Activated CD4-positive, alpha-beta T cell treated with anti-CD3 and anti-CD28 coated beads for 36 hours (primary cell): ENCODE measurements around the gene RNU6-7. TPM values are rescaled to one million over a fixed set of nuclear protein-coding genes. Genes with fewer than 3 reads are reported as not detected.

ENCODE experiments used
- ATAC-seq: fragments of 200-7000 bp; cut with Tn5 transposase; one replicate; pipeline ENCODE4 v1.10.0; 2021; ENCODE audit warnings: mild to moderate bottlenecking, moderate library complexity
- CTCF ChIA-PET: fragments of 350-600 bp; sonication (Branson Sonifier 250); formaldehyde crosslinking; loops from one replicate; lab custom pipeline; 2021; ENCODE audit warnings: antibody characterized with exemption; lab: Charles Lee
- POLR2A ChIA-PET: fragments of 350-600 bp; sonication (Branson Sonifier 250); formaldehyde crosslinking; loops from one replicate; lab custom pipeline; 2021; ENCODE audit warnings: antibody characterized with exemption, inconsistent platforms; lab: Charles Lee
- DNase-seq: peaks from one replicate; pipeline ENCODE4 v3.0.0-alpha.2; 2020
- H3K27ac Mint-ChIP-seq: one replicate; pipeline ENCODE4 v1.8.0; 2021; ENCODE audit warnings: mixed read lengths
- H3K27me3 Mint-ChIP-seq: one replicate; pipeline ENCODE4 v1.8.0; 2021; ENCODE audit warnings: mixed read lengths
- H3K36me3 Mint-ChIP-seq: one replicate; pipeline ENCODE4 v1.8.0; 2021; ENCODE audit warnings: low read depth, mixed read lengths
- H3K4me1 Mint-ChIP-seq: one replicate; pipeline ENCODE4 v1.8.0; 2021; ENCODE audit warnings: mixed read lengths
- H3K4me3 Mint-ChIP-seq: one replicate; pipeline ENCODE4 v1.8.0; 2021; ENCODE audit warnings: mild to moderate bottlenecking, moderate library complexity, mixed read lengths
- H3K9me3 Mint-ChIP-seq: one replicate; pipeline ENCODE4 v1.8.0; 2021; ENCODE audit warnings: low read depth, mixed read lengths
- intact Hi-C, 2 experiments: fragments of 100-400 bp; cut with DNase I in 1 of 2; cut with micrococcal nuclease in 1 of 2; formaldehyde crosslinking; loops; one replicate each; pipeline versions ENCODE4 v1.14.2 to v1.15.1; 2022 to 2024; cut with DNase I, micrococcal nuclease
- total RNA-seq, 2 experiments: library from RNA; stranded (reverse); gene quantifications; one replicate each; pipeline ENCODE4 v1.2.3, GENCODE V29; 2021

RNU6-7 gene
- total RNA-seq, 2 experiments from 2014 or later = not detected

GRCh38 chr14:32192712-32193373 lies 9.0 kb upstream of the RNU6-7 start:
- Mint-ChIP-seq H3K27ac (peak overlapping the region; percentile 55), H3K4me3 (no peak overlapping the region), H3K36me3 (no peaks in the 10 kb centered on the region), H3K27me3 (peaks cover 9% of the 10 kb centered on the region), H3K9me3 (no peaks in the 10 kb centered on the region), H3K4me1 (peaks cover 19% of the 10 kb centered on the region)
- ChIA-PET POLR2A (no interaction called here), CTCF (interaction anchor here (1.1 kb wide), 1 partner anchor 58 kb away, joined by 3 read pairs; no protein-coding TSS in a partner anchor)
- ATAC-seq (peak; percentile 39), DNase-seq (peak; percentile 20)
- intact Hi-C loops = loop anchor here (1.0 to 5.0 kb wide), 3 partner anchors 10 to 744 kb away; partner anchors contain the start of genes NPAS3 (in 1 of the 2) and RNU6-8 (in 1 of the 2)

GRCh38 chr14:32193532-32193931 lies 8.3 kb upstream of the RNU6-7 start:
- POLR2A ChIA-PET = no interaction called here
- H3K4me1 Mint-ChIP-seq = peaks cover 23% of the 10 kb centered on the region

GRCh38 chr14:32195636-32196035 lies 6.2 kb upstream of the RNU6-7 start:
- no peak for ATAC-seq
- H3K36me3 Mint-ChIP-seq = no peaks in the 10 kb centered on the region
- intact Hi-C loops = no loop called here
- no peaks in the 10 kb centered on the region for H3K9me3 Mint-ChIP-seq
- peaks cover 8% of the 10 kb centered on the region for H3K27me3 Mint-ChIP-seq
- POLR2A ChIA-PET = no interaction called here
- peaks cover 29% of the 10 kb centered on the region for H3K4me1 Mint-ChIP-seq
- CTCF ChIA-PET = no interaction called here
- H3K27ac Mint-ChIP-seq = no peak overlapping the region
- no peak overlapping the region for H3K4me3 Mint-ChIP-seq
- DNase-seq = no peak

More at GRCh38 chr14:32193532-32193931, 8.3 kb upstream of the RNU6-7 start:
- peaks cover 9% of the 10 kb centered on the region for H3K27me3 Mint-ChIP-seq
- H3K36me3 Mint-ChIP-seq = no peaks in the 10 kb centered on the region
- H3K4me3 Mint-ChIP-seq = no peak overlapping the region
- intact Hi-C loops = loop anchor here (1.0 to 5.0 kb wide), 3 partner anchors 10 to 744 kb away; partner anchors contain the start of genes NPAS3 (in 1 of the 2) and RNU6-8 (in 1 of the 2)
- peak; percentile 90 for ATAC-seq
- no peak for DNase-seq
- peak overlapping the region; percentile 55 for H3K27ac Mint-ChIP-seq
- CTCF ChIA-PET = interaction anchor here (1.1 kb wide), 1 partner anchor 58 kb away, joined by 3 read pairs; no protein-coding TSS in a partner anchor
- no peaks in the 10 kb centered on the region for H3K9me3 Mint-ChIP-seq

- H3K9me3 Mint-ChIP-seq = no peaks in the 10 kb centered on the region
- H3K4me3 Mint-ChIP-seq = no peak overlapping the region
- peaks cover 43% of the 10 kb centered on the region for H3K4me1 Mint-ChIP-seq
- H3K27me3 Mint-ChIP-seq = peaks cover 4% of the 10 kb centered on the region
- DNase-seq (peak; percentile 22), ATAC-seq (peak; percentile 16)
- H3K27ac Mint-ChIP-seq = no peak overlapping the region
- peaks cover under 1% of the 10 kb centered on the region for H3K36me3 Mint-ChIP-seq
- intact Hi-C loops = no loop called here
- POLR2A ChIA-PET = no interaction called here
- CTCF ChIA-PET = interaction anchor here (1.3 to 3.5 kb wide), 3 partner anchors 36 to 124 kb away, joined by 4 to 14 read pairs (median 12); no protein-coding TSS in a partner anchor
These were observed 3.9 kb upstream of the RNU6-7 start for GRCh38 chr14:32197919-32198318.

- CTCF ChIA-PET = interaction anchor here (1.2 to 3.5 kb wide), 3 partner anchors 52 to 127 kb away, joined by 3 to 14 read pairs (median 12); no protein-coding TSS in a partner anchor
- Mint-ChIP-seq H3K27me3 (peaks cover 3% of the 10 kb centered on the region), H3K27ac (peak overlapping the region; percentile 100), H3K9me3 (no peaks in the 10 kb centered on the region), H3K4me3 (peak overlapping the region; percentile 87), H3K4me1 (peaks cover 46% of the 10 kb centered on the region), H3K36me3 (peaks cover 4% of the 10 kb centered on the region)
- DNase-seq (no peak), ATAC-seq (no peak)
- POLR2A ChIA-PET = no interaction called here
- intact Hi-C loops = loop anchor here (2.0 to 10.0 kb wide), 6 partner anchors 52 to 1173 kb away; partner anchors contain the start of genes AP4S1 (in 1 of the 2), NUBPL (in 1 of the 2) and STRN3 (in 1 of the 2)
These were observed 1.3 kb upstream of the RNU6-7 start for GRCh38 chr14:32200368-32201192.

GRCh38 chr14:32201193-32201815 lies 541 bp upstream of the RNU6-7 start:
- intact Hi-C loops = loop anchor here (2.0 to 10.0 kb wide), 6 partner anchors 51 to 1174 kb away; partner anchors contain the start of genes AP4S1 (in 1 of the 2), NUBPL (in 1 of the 2) and STRN3 (in 1 of the 2)
- Mint-ChIP-seq H3K4me1 (peaks cover 52% of the 10 kb centered on the region), H3K27me3 (peaks cover 3% of the 10 kb centered on the region), H3K4me3 (peak overlapping the region; percentile 87), H3K36me3 (peaks cover 4% of the 10 kb centered on the region), H3K9me3 (no peaks in the 10 kb centered on the region), H3K27ac (peak overlapping the region; percentile 100)
- ATAC-seq = peak; percentile 45
- ChIA-PET POLR2A (no interaction called here), CTCF (interaction anchor here (1.0 kb wide), 1 partner anchor 125 kb away, joined by 3 read pairs; the partner anchor contains the start of gene ARHGAP5)
- peak; percentile 85 for DNase-seq

GRCh38 chr14:32202491-32202997 lies 699 bp downstream of the RNU6-7 start:
- peak overlapping the region; percentile 100 for H3K27ac Mint-ChIP-seq
- DNase-seq (no peak), ATAC-seq (no peak)
- peaks cover 3% of the 10 kb centered on the region for H3K27me3 Mint-ChIP-seq
- peak overlapping the region; percentile 87 for H3K4me3 Mint-ChIP-seq
- ChIA-PET CTCF (interaction anchor here (1.0 to 1.5 kb wide), 3 partner anchors 122 to 126 kb away, joined by 3 to 5 read pairs (median 4); partner anchors contain the start of gene ARHGAP5), POLR2A (interaction anchor here (0.8 kb wide), 1 partner anchor 126 kb away, joined by 3 read pairs; the partner anchor contains the start of gene ARHGAP5)
- peaks cover 4% of the 10 kb centered on the region for H3K36me3 Mint-ChIP-seq
- H3K4me1 Mint-ChIP-seq = peaks cover 54% of the 10 kb centered on the region
- no peaks in the 10 kb centered on the region for H3K9me3 Mint-ChIP-seq
- intact Hi-C loops = loop anchor here (2.0 to 10.0 kb wide), 8 partner anchors 50 to 1580 kb away; partner anchors contain the start of genes AP4S1 (in 1 of the 2), DTD2 (in 1 of the 2), NUBPL (in 1 of the 2) and SCFD1 (in 1 of the 2)

GRCh38 chr14:32202998-32203882 lies 1.4 kb downstream of the RNU6-7 start, which contains the start of gene RNU6-8:
Gene RNU6-8 (minus strand): TSS chr14:32203269.
- peak within 1 kb of the TSS; percentile 100 for H3K27ac Mint-ChIP-seq
- peak; percentile 90 for DNase-seq
- H3K36me3 Mint-ChIP-seq = peaks cover 4% of the 10 kb centered on the region
- CTCF ChIA-PET = interaction anchor here (0.6 to 1.5 kb wide), 4 partner anchors 22 to 125 kb away, joined by 3 to 5 read pairs (median 4); no protein-coding TSS in a partner anchor
- peak within 1 kb of the TSS; percentile 87 for H3K4me3 Mint-ChIP-seq
- peaks cover 48% of the 10 kb centered on the region for H3K4me1 Mint-ChIP-seq
- H3K27me3 Mint-ChIP-seq = peaks cover 3% of the 10 kb centered on the region
- peak; percentile 86 for ATAC-seq
- no peaks in the 10 kb centered on the region for H3K9me3 Mint-ChIP-seq
- intact Hi-C loops = loop anchor here (1.0 to 10.0 kb wide), 14 partner anchors 10 to 1580 kb away; partner anchors contain the start of genes DTD2 (in 2 of the 2), NUBPL (in 2 of the 2), AP4S1 (in 1 of the 2) and ARHGAP5 (in 1 of the 2)
- POLR2A ChIA-PET = interaction anchor here (1.0 kb wide), 1 partner anchor 127 kb away, joined by 6 read pairs; no protein-coding TSS in a partner anchor

GRCh38 chr14:32203928-32204357 lies 2.1 kb downstream of the RNU6-7 start:
- Mint-ChIP-seq H3K9me3 (no peaks in the 10 kb centered on the region), H3K36me3 (peaks cover 4% of the 10 kb centered on the region), H3K4me3 (peak overlapping the region; percentile 87), H3K27me3 (peaks cover 3% of the 10 kb centered on the region), H3K27ac (peak overlapping the region; percentile 90), H3K4me1 (peaks cover 48% of the 10 kb centered on the region)
- CTCF ChIA-PET = interaction anchor here (0.6 to 1.2 kb wide), 3 partner anchors 21 to 123 kb away, joined by 3 to 4 read pairs (median 3); no protein-coding TSS in a partner anchor
- POLR2A ChIA-PET = interaction anchor here (1.0 kb wide), 1 partner anchor 128 kb away, joined by 6 read pairs; no protein-coding TSS in a partner anchor
- no peak for ATAC-seq
- peak; percentile 36 for DNase-seq
- intact Hi-C loops = loop anchor here (1.0 to 10.0 kb wide), 15 partner anchors 11 to 1581 kb away; partner anchors contain the start of genes DTD2 (in 2 of the 2), NUBPL (in 2 of the 2), AP4S1 (in 1 of the 2) and ARHGAP5 (in 1 of the 2)
